GM12878 (cell line): ENCODE data around the gene WNK2.

Source experiments
- BCLAF1 ChIP-seq: fragments of 450-650 bp; IDR thresholded peaks from 2 replicates; pipeline ENCODE4 v1.6.1; 2017; ENCODE audit warnings: antibody characterized with exemption, mild to moderate bottlenecking, moderate library complexity
- CHD4 ChIP-seq: fragments of 200-600 bp; sonication (generic); IDR thresholded peaks from 2 replicates; pipeline ENCODE4 v1.6.1; 2016; ENCODE audit warnings: mild to moderate bottlenecking
- CTCF ChIP-seq, 3 experiments: IDR thresholded peaks in 2 of 3; conservative IDR thresholded peaks in 1 of 3; 2 replicates each; pipeline ENCODE4 v1.5.1; 2011; ENCODE audit warnings: low read depth in 3 of 3, low read length in 3 of 3, mild to moderate bottlenecking in 3 of 3, control low read depth in 2 of 3, moderate library complexity in 2 of 3, inconsistent platforms in 1 of 3, mixed read lengths in 1 of 3; ENCODE audit not compliant: control insufficient read depth in 2 of 3, insufficient read depth in 1 of 3; ENCODE audit errors: extremely low read depth in 1 of 3
- EP300 ChIP-seq, 2 experiments: fragments of 150-350 bp in 1 of 2; IDR thresholded peaks; 2 replicates each; pipeline ENCODE4 v1.6.1; 2011 to 2012; ENCODE audit warnings: low read depth in 2 of 2, low read length in 2 of 2, borderline replicate concordance in 1 of 2, improper control_type of control experiment in 1 of 2, inconsistent platforms in 1 of 2; ENCODE audit not compliant: control insufficient read depth in 1 of 2
- MEF2A ChIP-seq: IDR thresholded peaks from 2 replicates; pipeline ENCODE4 v1.6.1; 2011; ENCODE audit warnings: low read depth, mild to moderate bottlenecking, low read length, moderate library complexity; ENCODE audit not compliant: insufficient read depth
- NR2C1 ChIP-seq: fragments of 450-650 bp; IDR thresholded peaks from 2 replicates; pipeline ENCODE4 v1.6.1; 2017; ENCODE audit warnings: antibody characterized with exemption, mild to moderate bottlenecking, moderate library complexity
- SKIL ChIP-seq: fragments of 450-650 bp; IDR thresholded peaks from 2 replicates; pipeline ENCODE4 v1.6.1; 2017; ENCODE audit warnings: mild to moderate bottlenecking, low read depth, inconsistent platforms; ENCODE audit not compliant: poor library complexity, severe bottlenecking
- SUZ12 ChIP-seq: fragments of 200-600 bp; sonication (generic); IDR thresholded peaks from one replicate; pipeline ENCODE4 v1.6.1; 2018; ENCODE audit warnings: antibody characterized with exemption, mild to moderate bottlenecking; ENCODE audit not compliant: unreplicated experiment

GRCh38 chr9:93355827-93356226, 171.9 kb downstream of the WNK2 start:
- TF ChIP-seq CTCF (IDR thresholded peaks at IDR 0.05 in 2 of 3, conservative IDR thresholded peaks at IDR 0.05 in 1 of 3; ENCODE audit: control insufficient read depth in 2 of 3, extremely low read depth in 1 of 3, insufficient read depth in 1 of 3, low read depth in 3 of 3, low read length in 3 of 3), result no peak
- no peak for TF ChIP-seq EP300 (IDR thresholded peaks at IDR 0.05; ENCODE audit: borderline replicate concordance in 1 of 2, control insufficient read depth in 1 of 2, low read depth in 2 of 2, low read length in 2 of 2)
- TF ChIP-seq MEF2A, result no peak
- no peak for TF ChIP-seq SKIL
- no peak for TF ChIP-seq SUZ12
- TF ChIP-seq NR2C1, result no peak
- TF ChIP-seq CHD4, result no peak
- TF ChIP-seq BCLAF1, result no peak
